GM21423 (cell line): Measurements from ENCODE around the gene DMRT1.

ENCODE experiments used
- ATAC-seq: cut with Tn5 transposase; IDR thresholded peaks from one replicate; pipeline ENCODE4 v1.9.1; 2021; ENCODE audit warnings: mild to moderate bottlenecking, moderate library complexity; ENCODE audit not compliant: unreplicated experiment

The DMRT1 gene

DNA sequence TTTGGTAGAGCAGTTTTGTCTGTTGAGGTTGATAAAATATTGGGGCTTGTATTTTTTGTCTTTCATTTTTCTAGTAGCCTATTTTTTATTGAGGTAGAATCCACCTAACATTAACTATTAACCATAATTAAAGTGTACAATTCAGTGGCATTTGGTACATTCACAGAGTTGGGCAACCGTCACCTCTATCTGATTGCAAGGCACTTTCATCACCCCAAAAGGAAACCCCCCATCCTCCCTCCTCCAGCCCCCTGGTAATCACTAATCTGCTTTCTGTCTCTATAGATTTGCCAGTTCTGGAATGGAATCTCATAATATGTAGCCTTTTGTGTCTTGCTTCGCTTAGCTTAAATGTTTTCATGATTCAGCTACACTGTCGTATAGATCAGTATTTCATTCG lies 79.4 kb downstream of the DMRT1 start:
- no peak for ATAC-seq

GRCh38 chr9:922171-922570 lies 80.7 kb downstream of the DMRT1 start:
- no peak for ATAC-seq

- ATAC-seq, result no peak
Measured at GRCh38 chr9:922731-923130, 81.2 kb downstream of the DMRT1 start.

- ATAC-seq, result no peak
Measured at GRCh38 chr9:926976-927375, 85.5 kb downstream of the DMRT1 start.

GRCh38 chr9:928363-929042 lies 87.0 kb downstream of the DMRT1 start:
- peak; percentile 83 for ATAC-seq

DNA sequence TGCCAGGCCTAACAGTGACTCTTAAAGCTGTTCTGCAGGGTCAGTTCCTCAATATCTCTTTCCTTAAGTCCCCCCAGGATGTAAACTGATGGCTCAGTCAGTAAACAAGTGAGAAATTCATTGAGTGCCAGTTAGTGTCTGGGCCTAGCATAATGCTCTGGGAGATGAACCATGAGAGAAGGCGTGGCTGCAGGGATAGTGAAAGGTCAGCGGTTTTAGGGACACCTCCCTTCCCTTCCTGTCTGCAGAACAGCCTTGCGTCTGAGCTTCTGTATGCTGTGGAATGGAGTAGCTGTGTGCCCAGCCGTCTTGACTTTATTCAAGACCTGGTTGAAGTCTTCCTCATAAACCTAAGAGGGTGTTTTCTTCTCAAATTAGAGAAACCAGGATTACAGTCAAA lies 88.2 kb downstream of the DMRT1 start:
- no peak for ATAC-seq

DNA sequence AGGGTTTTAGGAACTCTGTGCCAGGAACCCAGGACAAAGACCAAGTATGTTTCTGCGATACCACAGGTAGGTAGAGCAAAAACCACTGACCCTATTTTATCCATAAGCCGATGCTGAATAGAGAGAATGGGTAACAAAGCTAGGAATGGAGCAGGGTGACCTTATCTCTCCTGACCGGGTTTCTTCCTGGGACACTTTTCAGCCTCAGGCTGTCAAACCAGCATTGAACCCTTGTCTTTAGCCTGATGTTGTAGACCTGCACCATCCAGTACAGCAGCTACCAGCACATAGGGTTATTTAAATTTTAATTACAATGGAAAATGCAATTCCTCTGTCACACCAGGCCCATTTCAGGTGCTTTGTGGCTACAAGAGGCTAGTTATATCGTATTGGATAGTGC lies 91.9 kb downstream of the DMRT1 start:
- ATAC-seq, result no peak

DNA sequence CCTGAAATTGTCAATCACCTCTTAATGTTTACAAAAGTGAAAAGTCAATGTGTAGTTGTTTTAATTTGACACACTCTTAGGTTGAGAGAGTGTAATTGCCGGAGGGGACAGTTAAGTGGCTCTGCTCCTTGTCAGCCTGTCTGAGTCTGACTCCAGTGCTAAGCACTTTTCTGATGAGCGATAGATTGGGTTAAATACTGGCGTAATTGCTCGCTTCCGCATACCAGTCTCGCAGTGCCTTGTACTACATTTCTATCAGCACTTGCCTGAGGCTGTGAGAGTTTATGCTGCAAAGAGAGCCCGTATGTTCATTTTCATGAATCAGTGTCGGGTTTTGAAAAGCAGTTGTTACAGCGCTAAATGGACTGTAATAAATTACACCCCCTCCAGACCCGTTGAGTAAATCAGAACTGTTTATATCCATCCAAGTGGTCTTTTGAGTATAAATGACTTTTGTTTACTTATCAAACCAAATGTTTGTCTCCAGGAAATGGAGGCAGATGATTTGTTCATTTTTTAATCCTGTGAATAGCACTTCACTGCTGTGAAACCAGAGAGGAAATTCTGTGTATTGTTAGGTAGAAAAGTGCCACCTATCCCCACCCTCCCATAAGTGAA lies 94.0 kb downstream of the DMRT1 start:
- no peak for ATAC-seq

GRCh38 chr9:942805-943580 lies 101.5 kb downstream of the DMRT1 start:
- no peak for ATAC-seq

GRCh38 chr9:947985-948384 lies 106.5 kb downstream of the DMRT1 start:
- no peak for ATAC-seq

DNA sequence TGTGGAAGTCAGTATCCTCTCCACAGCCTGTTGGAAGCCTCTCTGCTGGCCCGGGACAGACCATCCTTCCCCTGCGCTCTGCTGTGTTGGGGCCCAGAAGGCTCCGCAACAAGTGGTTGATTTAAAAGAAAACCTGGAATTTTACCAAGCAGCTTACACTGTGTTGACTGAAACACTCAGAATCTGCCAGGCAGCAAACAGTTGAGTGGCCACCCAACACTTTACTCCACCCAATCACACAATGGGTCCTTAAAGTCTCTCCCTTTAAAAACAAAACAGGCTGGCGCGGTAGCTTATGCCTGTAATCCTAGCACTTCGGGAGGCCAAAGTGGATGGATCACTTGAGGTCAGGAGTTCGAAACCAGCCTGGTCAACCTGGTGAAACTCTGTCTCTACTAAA lies 107.0 kb downstream of the DMRT1 start:
- ATAC-seq, result no peak

DNA sequence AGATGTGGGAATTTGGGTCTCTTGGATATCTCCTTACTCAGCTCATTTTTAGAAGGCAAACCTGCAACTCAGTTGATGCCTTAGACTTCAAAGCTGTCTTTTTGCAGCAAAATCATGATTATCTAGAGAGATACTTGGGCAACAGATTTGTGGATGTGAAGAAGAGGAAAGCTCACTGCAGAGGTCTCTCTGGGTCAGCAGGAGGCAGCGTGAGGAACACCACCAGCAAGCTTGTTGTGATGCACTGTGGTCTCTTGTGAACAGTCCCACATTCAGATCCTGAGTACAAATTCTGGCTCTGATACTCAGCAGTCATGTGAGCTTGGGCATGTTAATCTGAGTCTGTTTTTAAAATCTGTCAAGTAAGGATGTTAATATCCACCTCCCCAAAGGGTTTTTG lies 108.6 kb downstream of the DMRT1 start:
- no peak for ATAC-seq

DNA sequence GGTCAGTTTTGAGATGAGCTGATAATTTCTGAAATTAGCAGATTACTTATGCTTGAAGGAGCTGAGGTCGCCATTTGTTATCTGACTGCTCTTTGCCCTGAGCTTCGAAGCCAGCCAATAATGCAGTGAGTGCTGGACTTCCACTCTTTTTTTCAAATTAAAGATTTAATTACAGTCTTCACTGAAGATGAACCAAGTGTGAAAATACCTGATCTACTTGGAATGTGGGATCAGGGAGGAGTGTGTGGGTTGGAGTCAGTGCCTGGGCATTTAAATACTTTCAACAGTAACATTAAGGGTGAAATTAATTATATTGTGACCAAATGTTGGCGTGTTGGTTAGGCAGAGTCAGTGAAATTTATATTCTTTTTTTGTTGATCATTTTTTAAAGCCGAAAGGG lies 111.0 kb downstream of the DMRT1 start:
- ATAC-seq, result no peak

- ATAC-seq, result no peak
Measured at GRCh38 chr9:959105-959504, 117.6 kb downstream of the DMRT1 start.

DNA sequence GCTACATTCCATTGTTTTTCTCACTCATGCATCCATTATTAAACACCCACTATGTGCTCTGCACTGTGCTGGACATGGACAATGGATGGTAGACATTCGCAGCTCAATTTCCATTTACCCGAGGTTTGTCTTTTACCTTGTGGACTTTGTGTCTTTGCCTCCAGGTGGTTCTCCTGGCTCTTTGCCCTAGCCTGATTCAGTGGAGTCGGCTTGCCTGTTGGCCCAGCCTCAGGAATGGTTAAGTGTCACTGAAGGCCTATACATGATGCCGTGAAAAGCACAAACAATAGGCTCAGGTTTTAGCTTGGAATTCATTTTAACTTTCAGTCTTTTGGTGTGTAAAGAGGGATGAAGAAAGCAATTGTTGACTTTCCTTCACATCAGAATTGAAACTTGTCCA lies 118.4 kb downstream of the DMRT1 start:
- ATAC-seq, result no peak

GRCh38 chr9:962023-962422 lies 120.5 kb downstream of the DMRT1 start:
- ATAC-seq, result no peak

GRCh38 chr9:965497-965896 lies 124.0 kb downstream of the DMRT1 start:
- no peak for ATAC-seq

- no peak for ATAC-seq
Measured at GRCh38 chr9:966870-967269, 125.4 kb downstream of the DMRT1 start.

- ATAC-seq, result no peak
Measured at GRCh38 chr9:967436-967835, 125.9 kb downstream of the DMRT1 start.

DNA sequence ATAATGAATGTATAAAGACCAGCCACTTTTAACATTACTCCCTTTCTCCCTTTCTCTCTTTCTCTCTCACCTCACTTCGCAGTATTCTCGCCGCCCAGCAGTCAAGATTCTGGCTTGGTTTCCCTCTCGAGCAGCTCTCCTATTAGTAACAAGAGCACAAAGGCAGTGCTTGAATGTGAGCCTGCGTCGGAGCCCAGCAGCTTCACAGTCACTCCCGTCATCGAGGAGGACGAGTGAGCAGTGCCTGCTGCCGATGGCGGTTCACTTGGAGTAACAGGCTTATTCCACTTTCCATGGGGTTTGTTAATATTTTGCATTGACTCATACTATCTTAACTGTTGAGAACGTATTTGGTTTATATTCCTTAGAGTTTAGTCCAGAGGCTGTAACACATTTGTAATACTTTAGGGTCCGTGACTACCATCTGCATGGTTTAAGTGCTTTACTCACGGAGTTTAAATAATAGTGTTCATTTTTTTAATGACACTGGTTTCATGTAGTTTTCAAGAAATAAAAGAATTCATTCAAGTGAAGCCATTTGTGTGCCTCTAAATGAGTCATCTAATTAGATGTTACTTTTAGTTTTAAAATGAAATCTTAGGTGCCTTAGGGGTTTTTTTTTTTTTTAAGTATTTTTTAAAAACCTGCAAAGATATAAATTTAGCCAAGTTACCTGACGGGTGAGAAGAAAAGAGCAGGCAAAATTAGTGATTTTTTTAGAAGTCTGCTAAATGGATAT lies 126.6 kb downstream of the DMRT1 start:
- ATAC-seq, result no peak

DNA sequence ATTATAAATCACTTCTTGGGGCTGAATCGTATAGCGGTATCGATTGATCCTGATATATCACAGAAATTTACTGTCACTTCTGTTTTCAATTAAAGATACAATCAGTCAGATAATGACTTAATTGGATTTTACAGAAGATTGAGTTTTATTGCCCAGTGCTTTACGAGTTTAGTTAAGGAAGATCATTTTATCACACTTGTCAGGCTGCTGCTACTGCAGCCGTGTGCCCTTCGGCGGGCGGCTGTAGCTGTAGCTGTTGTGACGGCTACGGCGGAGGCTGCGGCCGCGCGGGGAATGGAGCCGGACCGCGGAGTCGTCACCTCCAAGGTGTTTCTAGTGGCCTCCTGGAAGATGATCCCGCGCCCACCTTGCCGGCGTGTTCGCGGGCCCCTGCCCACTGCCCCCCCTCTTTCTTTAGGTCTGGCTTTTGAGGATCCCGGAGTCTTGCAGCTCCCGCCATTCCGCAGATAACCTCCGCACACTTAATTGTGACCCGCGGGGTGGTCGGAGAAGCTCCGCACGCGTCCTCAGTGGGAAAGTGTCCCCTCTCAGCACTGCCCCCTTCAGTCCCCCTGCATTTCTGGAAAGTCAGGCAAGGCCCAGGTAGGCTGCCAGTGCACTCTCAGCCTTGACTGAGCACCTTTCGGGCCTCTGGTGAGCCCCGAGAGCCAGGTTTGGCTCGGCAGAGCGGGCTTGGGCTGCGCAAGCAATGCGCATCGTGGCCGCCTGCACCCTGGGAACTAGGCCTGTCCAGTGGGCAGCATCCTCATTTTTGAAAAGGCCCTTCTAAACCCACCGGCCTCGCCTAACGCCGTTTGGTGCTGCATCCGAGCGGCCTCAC lies 128.0 kb downstream of the DMRT1 start:
- no peak for ATAC-seq
